ENCODE data around the gene ZMIZ1. TPM values are rescaled to one million over a fixed set of nuclear protein-coding genes. Genes with fewer than 3 reads are reported as not detected.

ZMIZ1 gene
- total RNA-seq, 2 donors from 2014 or later: 27.2 to 42.2 TPM

DNA sequence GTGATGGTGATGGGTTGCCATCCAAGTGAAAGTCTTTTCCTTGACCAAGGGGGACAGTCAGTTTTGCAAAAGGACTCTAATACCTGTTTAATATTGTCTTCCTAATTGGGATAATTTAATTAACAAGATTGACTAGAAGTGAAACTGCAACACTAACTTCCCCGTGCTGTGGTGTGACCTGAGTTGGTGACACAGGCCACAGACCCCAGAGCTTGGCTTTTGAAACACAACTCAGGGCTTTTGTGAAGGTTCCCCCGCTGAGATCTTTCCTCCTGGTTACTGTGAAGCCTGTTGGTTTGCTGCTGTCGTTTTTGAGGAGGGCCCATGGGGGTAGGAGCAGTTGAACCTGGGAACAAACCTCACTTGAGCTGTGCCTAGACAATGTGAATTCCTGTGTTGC, 285.4 kb downstream of the ZMIZ1 start:
- 46 to 47% methylated on average over 3 of the region's 3 CpGs for whole genome bisulfite sequencing, 2 donors
- peaks cover 0 to 27% of the 10 kb centered on the region in 2 donors for H3K36me3 ChIP-seq (replicated peaks in 1 of 2; ENCODE audit: insufficient read depth in 1 of 2, low read depth in 2 of 2)
- ATAC-seq (no peak), DNase-seq (no peak)
- H3K27me3 ChIP-seq: no peaks in the 10 kb centered on the region
- no peaks in the 10 kb centered on the region for H3K9me3 ChIP-seq
- peaks cover 24% of the 10 kb centered on the region for H3K4me1 ChIP-seq
- no peak overlapping the region for H3K27ac ChIP-seq
- H3K4me3 ChIP-seq: no peak overlapping the region
- TF ChIP-seq POLR2A (IDR thresholded peaks at IDR 0.05): no peak
- TF ChIP-seq, protein P1, sequence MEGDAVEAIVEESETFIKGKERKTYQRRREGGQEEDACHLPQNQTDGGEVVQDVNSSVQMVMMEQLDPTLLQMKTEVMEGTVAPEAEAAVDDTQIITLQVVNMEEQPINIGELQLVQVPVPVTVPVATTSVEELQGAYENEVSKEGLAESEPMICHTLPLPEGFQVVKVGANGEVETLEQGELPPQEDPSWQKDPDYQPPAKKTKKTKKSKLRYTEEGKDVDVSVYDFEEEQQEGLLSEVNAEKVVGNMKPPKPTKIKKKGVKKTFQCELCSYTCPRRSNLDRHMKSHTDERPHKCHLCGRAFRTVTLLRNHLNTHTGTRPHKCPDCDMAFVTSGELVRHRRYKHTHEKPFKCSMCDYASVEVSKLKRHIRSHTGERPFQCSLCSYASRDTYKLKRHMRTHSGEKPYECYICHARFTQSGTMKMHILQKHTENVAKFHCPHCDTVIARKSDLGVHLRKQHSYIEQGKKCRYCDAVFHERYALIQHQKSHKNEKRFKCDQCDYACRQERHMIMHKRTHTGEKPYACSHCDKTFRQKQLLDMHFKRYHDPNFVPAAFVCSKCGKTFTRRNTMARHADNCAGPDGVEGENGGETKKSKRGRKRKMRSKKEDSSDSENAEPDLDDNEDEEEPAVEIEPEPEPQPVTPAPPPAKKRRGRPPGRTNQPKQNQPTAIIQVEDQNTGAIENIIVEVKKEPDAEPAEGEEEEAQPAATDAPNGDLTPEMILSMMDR (IDR thresholded peaks at IDR 0.05): no peak
- intact Hi-C loops (cut with DNase I): no loop called here

GRCh38 chr10:79354615-79355014, 285.8 kb downstream of the ZMIZ1 start:
- H3K36me3 ChIP-seq (replicated peaks in 1 of 2; ENCODE audit: insufficient read depth in 1 of 2, low read depth in 2 of 2): peaks cover 0 to 27% of the 10 kb centered on the region in 2 donors
- DNase-seq: no peak
- 87 to 90% methylated on average over 4 to 6 of the region's 6 CpGs for WGBS, 2 donors
- no peak overlapping the region for H3K27ac ChIP-seq
- peaks cover 19% of the 10 kb centered on the region for H3K4me1 ChIP-seq
- intact Hi-C loops (cut with DNase I): no loop called here
- no peaks in the 10 kb centered on the region for H3K9me3 ChIP-seq
- no peak for ATAC-seq
- TF ChIP-seq, protein P1 (IDR thresholded peaks at IDR 0.05): no peak
- no peak for TF ChIP-seq POLR2A (IDR thresholded peaks at IDR 0.05)
- no peak overlapping the region for H3K4me3 ChIP-seq
- no peaks in the 10 kb centered on the region for H3K27me3 ChIP-seq

- TF ChIP-seq, protein P1 (IDR thresholded peaks at IDR 0.05): no peak
- no peak for TF ChIP-seq POLR2A (IDR thresholded peaks at IDR 0.05)
- intact Hi-C loops (cut with DNase I): no loop called here
- peaks cover 10% of the 10 kb centered on the region for H3K4me1 ChIP-seq
- ATAC-seq (no peak), DNase-seq (no peak)
- no peaks in the 10 kb centered on the region for H3K27me3 ChIP-seq
- H3K9me3 ChIP-seq: no peaks in the 10 kb centered on the region
- WGBS, 2 donors: 76 to 78% methylated on average over 6 of the region's 6 CpGs
- H3K4me3 ChIP-seq: no peak overlapping the region
- peaks cover 0 to 23% of the 10 kb centered on the region in 2 donors for H3K36me3 ChIP-seq (replicated peaks in 1 of 2; ENCODE audit: insufficient read depth in 1 of 2, low read depth in 2 of 2)
- no peak overlapping the region for H3K27ac ChIP-seq
Measured at GRCh38 chr10:79355420-79356017, 286.8 kb downstream of the ZMIZ1 start.

GRCh38 chr10:79356104-79356503, 287.3 kb downstream of the ZMIZ1 start:
- 65 to 72% methylated on average over 5 of the region's 5 CpGs for WGBS, 2 donors
- TF ChIP-seq POLR2A (IDR thresholded peaks at IDR 0.05): no peak
- Histone ChIP-seq H3K27me3 (no peaks in the 10 kb centered on the region), H3K27ac (no peak overlapping the region), H3K9me3 (no peaks in the 10 kb centered on the region), H3K36me3 (replicated peaks in 1 of 2; ENCODE audit: insufficient read depth in 1 of 2, low read depth in 2 of 2) (peaks cover 0 to 19% of the 10 kb centered on the region in 2 donors), H3K4me1 (peaks cover 5% of the 10 kb centered on the region), H3K4me3 (no peak overlapping the region)
- intact Hi-C loops (cut with DNase I): no loop called here
- no peak for ATAC-seq
- no peak for DNase-seq

DNA sequence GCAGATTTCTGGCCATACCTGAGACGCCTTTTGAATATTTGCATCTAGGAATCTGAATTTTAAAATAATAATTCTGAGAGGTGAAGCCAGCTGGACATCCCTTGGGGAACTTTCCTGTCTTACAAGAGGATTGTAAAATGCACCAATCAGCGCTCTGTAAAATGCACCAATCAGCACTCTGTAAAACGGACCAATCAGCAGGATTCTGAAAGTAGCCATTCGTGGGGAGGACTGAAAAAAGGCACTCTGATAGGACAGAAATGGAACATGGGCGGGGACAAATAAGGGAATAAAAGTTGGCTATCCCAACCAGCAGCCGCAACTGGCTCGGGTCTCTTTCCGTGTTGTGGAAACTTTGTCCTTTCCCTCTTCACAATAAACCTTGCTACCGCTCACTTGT, 288.4 kb downstream of the ZMIZ1 start:
- Histone ChIP-seq H3K4me1 (peaks cover 5% of the 10 kb centered on the region), H3K27ac (no peak overlapping the region), H3K9me3 (no peaks in the 10 kb centered on the region), H3K36me3 (replicated peaks in 1 of 2; ENCODE audit: insufficient read depth in 1 of 2, low read depth in 2 of 2) (peaks cover 0 to 12% of the 10 kb centered on the region in 2 donors), H3K4me3 (no peak overlapping the region), H3K27me3 (no peaks in the 10 kb centered on the region)
- ATAC-seq (no peak), DNase-seq (no peak)
- intact Hi-C loops (cut with DNase I): no loop called here
- no peak for TF ChIP-seq POLR2A (IDR thresholded peaks at IDR 0.05)
- TF ChIP-seq, protein P1 (IDR thresholded peaks at IDR 0.05): no peak
- WGBS, 2 donors: 88 to 92% methylated on average over 9 of the region's 9 CpGs

All from body of pancreas (tissue), 4 donors.